ENCODE measurements around the gene ITSN2. TPM values are rescaled to one million over a fixed set of nuclear protein-coding genes. Genes with fewer than 3 reads are reported as not detected.
"Not testable (repeated sequence)": the region's sequence is repeated elsewhere in the genome, so short reads cannot be mapped to it uniquely, and the experiment has no call there.

ITSN2 gene
- total RNA-seq, 4 donors from 2014 or later, result 33.9 to 66.7 (median 42.4) TPM

- no peaks in the 10 kb centered on the region for H3K27me3 ChIP-seq
- no peak overlapping the region for H3K27ac ChIP-seq
- H3K4me1 ChIP-seq, result peaks cover 28 to 32% of the 10 kb centered on the region in 2 donors
- no peak overlapping the region for H3K4me3 ChIP-seq
- DNase-seq, result no peak
- H3K9me3 ChIP-seq, result no peaks in the 10 kb centered on the region
- in situ Hi-C loops (cut with MboI; ENCODE audit: low sequenced_read_pairs in 4 of 4) (no loop called here), intact Hi-C loops (cut with DNase I; ENCODE audit: low total_unique reads) (no loop called here)
- ATAC-seq, result no peak
- no peaks in the 10 kb centered on the region for H3K36me3 ChIP-seq
- TF ChIP-seq POLR2A (IDR thresholded peaks at IDR 0.05), result no peak
- TF ChIP-seq, protein P1, sequence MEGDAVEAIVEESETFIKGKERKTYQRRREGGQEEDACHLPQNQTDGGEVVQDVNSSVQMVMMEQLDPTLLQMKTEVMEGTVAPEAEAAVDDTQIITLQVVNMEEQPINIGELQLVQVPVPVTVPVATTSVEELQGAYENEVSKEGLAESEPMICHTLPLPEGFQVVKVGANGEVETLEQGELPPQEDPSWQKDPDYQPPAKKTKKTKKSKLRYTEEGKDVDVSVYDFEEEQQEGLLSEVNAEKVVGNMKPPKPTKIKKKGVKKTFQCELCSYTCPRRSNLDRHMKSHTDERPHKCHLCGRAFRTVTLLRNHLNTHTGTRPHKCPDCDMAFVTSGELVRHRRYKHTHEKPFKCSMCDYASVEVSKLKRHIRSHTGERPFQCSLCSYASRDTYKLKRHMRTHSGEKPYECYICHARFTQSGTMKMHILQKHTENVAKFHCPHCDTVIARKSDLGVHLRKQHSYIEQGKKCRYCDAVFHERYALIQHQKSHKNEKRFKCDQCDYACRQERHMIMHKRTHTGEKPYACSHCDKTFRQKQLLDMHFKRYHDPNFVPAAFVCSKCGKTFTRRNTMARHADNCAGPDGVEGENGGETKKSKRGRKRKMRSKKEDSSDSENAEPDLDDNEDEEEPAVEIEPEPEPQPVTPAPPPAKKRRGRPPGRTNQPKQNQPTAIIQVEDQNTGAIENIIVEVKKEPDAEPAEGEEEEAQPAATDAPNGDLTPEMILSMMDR (IDR thresholded peaks at IDR 0.05 in 4 of 5, conservative IDR thresholded peaks at IDR 0.05 in 1 of 5), result no peak
These were observed 17.0 kb downstream of the ITSN2 start for GRCh38 chr2:24343225-24343882.

DNA sequence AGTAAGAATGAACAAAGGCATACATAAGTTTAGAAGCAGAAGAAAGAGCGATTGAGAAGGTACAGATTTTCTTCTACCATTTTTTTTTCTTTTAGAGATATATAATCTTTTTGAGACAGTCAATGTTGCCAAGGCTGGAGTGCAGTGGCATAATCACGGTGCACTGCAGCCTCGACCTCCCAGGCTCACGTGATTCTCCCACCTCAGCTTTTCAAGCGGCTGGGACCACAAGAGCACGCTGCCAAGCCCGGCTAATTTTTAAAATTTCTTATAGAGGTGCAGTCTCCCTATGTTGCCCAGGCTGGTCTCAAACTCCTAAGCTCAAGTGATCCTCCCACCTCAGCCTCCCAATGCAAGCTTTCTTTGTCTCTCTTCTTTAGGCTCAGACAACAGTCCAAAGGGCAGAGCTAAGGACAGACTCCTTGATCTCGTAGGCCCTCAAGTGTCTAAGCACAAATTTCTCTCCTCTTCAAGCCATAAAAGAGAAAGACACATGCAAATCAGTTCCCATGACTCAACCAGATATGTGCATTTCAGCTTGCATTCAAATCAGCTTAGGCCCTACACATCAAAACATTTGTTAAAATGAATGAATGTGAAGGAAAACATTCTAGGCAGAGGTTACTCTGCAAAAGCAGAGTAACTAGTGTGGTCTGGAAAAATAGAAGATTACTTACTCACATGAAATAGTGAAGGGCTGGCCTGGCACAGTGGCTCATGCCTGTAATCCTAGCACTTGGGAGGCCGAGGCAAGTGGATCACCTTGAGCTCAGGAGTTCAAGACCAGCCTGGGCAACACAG is 18.0 kb downstream of the ITSN2 start:
- DNase-seq (no peak), ATAC-seq (no peak)
- TF ChIP-seq, protein P1 (IDR thresholded peaks at IDR 0.05 in 4 of 5, conservative IDR thresholded peaks at IDR 0.05 in 1 of 5), result no peak
- no peak for TF ChIP-seq POLR2A (IDR thresholded peaks at IDR 0.05)
- no peak overlapping the region for H3K4me3 ChIP-seq
- intact Hi-C loops (cut with DNase I; ENCODE audit: low total_unique reads) (no loop called here), in situ Hi-C loops (cut with MboI; ENCODE audit: low sequenced_read_pairs in 4 of 4) (no loop called here)
- H3K36me3 ChIP-seq, result no peaks in the 10 kb centered on the region
- no peaks in the 10 kb centered on the region for H3K9me3 ChIP-seq
- H3K27ac ChIP-seq, result no peak overlapping the region
- H3K4me1 ChIP-seq, result peaks cover 28 to 32% of the 10 kb centered on the region in 2 donors
- no peaks in the 10 kb centered on the region for H3K27me3 ChIP-seq

- H3K27me3 ChIP-seq, result no peaks in the 10 kb centered on the region
- H3K9me3 ChIP-seq, result no peaks in the 10 kb centered on the region
- H3K4me1 ChIP-seq, result peaks cover 18 to 27% of the 10 kb centered on the region in 2 donors
- no peak overlapping the region for H3K4me3 ChIP-seq
- no peak for DNase-seq
- in situ Hi-C loops (cut with MboI; ENCODE audit: low sequenced_read_pairs in 4 of 4) (no loop called here), intact Hi-C loops (cut with DNase I; ENCODE audit: low total_unique reads) (no loop called here)
- H3K27ac ChIP-seq, result no peak overlapping the region
- TF ChIP-seq POLR2A (IDR thresholded peaks at IDR 0.05), result no peak
- TF ChIP-seq, protein P1 (IDR thresholded peaks at IDR 0.05 in 4 of 5, conservative IDR thresholded peaks at IDR 0.05 in 1 of 5), result no peak
- no peaks in the 10 kb centered on the region for H3K36me3 ChIP-seq
- ATAC-seq, result no peak
These were observed 20.5 kb downstream of the ITSN2 start for GRCh38 chr2:24339856-24340262.

- H3K9me3 ChIP-seq; intact Hi-C loops (cut with DNase I; ENCODE audit: low total_unique reads); ATAC-seq; H3K4me3 ChIP-seq; H3K36me3 ChIP-seq; DNase-seq; H3K27me3 ChIP-seq; H3K27ac ChIP-seq; in situ Hi-C loops (cut with MboI; ENCODE audit: low sequenced_read_pairs in 4 of 4): not testable (repeated sequence)
- H3K4me1 ChIP-seq, result peaks cover 13 to 20% of the 10 kb centered on the region in 2 donors
These were observed 21.2 kb downstream of the ITSN2 start for GRCh38 chr2:24339098-24339497.

GRCh38 chr2:24337890-24338289 is 22.4 kb downstream of the ITSN2 start:
- ATAC-seq, result no peak
- H3K4me1 ChIP-seq, result peaks cover 12 to 19% of the 10 kb centered on the region in 2 donors
- no peaks in the 10 kb centered on the region for H3K9me3 ChIP-seq
- no peak overlapping the region for H3K4me3 ChIP-seq
- TF ChIP-seq POLR2A (IDR thresholded peaks at IDR 0.05), result no peak
- TF ChIP-seq, protein P1 (IDR thresholded peaks at IDR 0.05 in 4 of 5, conservative IDR thresholded peaks at IDR 0.05 in 1 of 5), result no peak
- in situ Hi-C loops (cut with MboI; ENCODE audit: low sequenced_read_pairs in 4 of 4), result no loop called here
- H3K36me3 ChIP-seq, result no peaks in the 10 kb centered on the region
- no peaks in the 10 kb centered on the region for H3K27me3 ChIP-seq
- intact Hi-C loops (cut with DNase I; ENCODE audit: low total_unique reads), result no loop called here
- no peak for DNase-seq
- no peak overlapping the region for H3K27ac ChIP-seq
